HG03575 (cell line): Measurements from ENCODE around the gene IZUMO1R.
"Not testable (repeated sequence)": the region's sequence is repeated elsewhere in the genome, so short reads cannot be mapped to it uniquely, and the experiment has no call there.

Experiments used
- ATAC-seq: cut with Tn5 transposase; IDR thresholded peaks from one replicate; pipeline ENCODE4 v1.9.1; 2021; ENCODE audit not compliant: unreplicated experiment, insufficient number of reproducible peaks, low FRiP score; ENCODE audit errors: extremely low read depth

IZUMO1R gene

DNA sequence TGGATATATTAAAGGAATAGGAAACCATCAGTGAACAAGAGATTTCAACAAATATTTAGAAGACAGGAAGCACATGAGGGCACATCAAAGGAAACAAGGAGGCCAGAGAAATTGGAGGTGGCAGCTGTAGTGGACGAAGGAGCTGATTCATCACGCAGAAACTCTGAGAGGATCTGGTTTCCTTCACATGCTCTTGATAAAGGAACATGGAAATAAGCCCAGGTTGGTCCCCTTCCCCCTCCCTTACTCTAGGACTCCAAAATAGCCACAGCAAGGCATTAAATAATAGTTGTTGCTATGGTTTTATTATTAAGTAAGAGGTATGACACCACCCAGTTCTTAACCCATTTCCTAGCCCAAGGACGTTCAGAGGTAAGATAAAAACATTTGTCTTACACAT lies 11.3 kb downstream of the IZUMO1R start:
- no peak for ATAC-seq

DNA sequence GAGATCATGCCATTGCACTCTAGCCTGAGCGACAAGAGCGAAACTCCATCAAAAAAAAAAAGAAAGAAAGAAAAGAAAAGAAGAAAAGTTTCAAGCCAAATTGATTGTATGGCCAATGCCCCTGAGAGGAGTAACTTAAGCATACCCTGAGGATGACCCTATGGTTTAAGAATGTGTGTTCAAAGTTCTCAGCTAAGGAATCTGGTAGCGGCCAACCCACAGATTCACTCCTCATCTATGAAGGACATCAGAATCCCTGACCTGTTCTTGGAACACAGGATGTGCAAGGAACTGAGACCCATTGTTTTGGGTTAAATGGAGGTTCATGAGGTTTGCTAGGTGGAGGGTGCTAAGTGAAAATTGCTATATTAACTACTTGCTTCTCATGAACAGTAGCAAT lies 18.1 kb downstream of the IZUMO1R start:
- ATAC-seq: no peak

DNA sequence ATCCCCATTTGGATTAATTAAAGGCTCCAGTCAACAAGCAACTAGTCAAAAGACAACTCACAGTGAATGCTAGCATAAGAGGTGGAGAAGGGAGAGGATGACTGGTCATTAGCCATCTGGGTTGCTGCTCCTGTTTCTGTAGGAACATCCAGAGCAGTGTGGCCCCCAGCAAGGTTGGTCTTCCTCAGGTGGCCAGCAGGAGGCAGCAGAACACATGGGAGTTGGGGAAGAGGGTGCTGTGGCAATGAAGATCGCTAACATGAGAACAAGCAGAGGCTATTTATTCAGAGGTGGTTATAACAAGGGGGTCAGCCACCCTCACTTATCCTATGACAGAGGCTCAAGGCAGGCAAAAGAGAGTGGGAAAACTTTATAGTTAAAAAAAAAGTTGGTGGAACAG lies 21.3 kb downstream of the IZUMO1R start:
- ATAC-seq: no peak

DNA sequence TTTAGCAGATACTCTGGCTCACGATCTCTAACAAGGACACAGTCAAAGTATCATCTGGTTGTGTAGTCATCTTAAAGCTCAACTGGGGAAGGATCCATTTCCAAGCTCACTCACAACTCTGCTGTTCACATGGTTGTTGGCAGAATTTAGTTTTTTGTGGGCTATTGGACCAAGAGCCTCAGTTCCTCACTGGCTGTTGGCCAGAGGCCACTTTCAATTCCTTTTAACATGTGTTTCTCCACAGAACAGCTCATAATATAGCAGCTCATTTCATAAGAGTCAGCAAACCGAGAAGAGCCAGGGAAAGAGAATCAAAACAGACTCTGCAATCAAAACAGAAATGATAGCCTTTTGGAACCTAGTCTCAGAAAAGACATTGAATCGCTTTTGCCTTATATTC lies 22.6 kb downstream of the IZUMO1R start:
- no peak for ATAC-seq

DNA sequence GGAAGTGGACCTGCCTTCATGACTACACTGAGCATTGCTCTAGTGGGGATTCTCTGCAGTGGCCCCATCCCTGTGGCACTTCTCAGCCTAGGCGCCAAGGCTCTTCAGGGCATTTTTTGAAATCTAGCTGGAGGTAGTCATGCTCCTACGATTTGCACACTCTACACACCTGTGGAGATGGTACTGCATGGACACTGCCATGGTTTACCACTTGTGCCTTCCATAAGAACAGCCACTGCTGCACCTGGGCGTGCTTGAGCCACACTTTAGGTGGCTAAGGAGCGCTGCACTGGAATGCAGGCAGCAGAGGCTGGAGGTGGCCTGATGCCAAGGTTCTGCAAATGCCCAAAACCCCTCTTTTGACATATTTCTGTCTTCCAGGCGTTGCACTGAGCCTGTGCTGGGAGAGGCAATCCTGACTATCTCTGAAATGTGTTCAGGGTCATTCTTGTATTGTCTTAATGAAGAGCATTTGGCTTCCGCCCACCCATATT lies 24.3 kb downstream of the IZUMO1R start:
- no peak for ATAC-seq

DNA sequence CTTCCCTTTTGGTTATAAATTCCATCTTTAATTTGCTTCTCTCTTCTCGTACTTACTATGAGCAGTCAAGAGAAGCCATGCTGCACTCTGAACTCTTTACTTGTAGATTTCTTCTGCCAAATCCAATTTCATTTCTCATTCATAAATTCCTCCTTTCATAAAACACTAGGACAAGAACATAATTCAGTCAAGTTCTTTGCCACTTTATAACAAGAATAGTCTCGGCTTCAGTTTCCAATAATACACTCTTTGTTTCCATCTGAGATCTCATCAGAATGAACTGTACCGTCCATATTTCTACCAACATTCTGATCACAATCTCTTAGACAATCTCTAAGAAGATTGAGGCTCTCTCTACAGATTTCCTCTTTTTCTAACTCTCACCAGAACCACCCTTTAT lies 25.1 kb downstream of the IZUMO1R start:
- no peak for ATAC-seq

DNA sequence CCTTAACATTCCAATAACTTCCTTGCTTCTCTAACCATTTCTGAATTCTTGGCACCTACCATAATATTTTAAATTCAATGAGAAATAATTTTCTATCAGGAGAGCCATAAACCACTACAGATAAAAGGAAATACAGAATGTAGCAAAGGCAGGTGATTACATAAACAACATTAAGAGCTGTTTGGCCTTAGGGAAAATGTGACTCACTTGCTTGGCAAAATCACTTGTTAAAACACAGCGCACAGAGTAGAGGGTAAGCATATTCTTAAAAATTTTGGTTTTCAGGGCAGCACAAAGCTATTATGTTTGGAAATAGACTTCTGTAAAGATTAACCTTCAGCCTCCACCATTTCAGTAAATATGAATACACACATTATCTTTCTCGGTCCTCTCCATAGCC lies 26.4 kb downstream of the IZUMO1R start:
- ATAC-seq: no peak

DNA sequence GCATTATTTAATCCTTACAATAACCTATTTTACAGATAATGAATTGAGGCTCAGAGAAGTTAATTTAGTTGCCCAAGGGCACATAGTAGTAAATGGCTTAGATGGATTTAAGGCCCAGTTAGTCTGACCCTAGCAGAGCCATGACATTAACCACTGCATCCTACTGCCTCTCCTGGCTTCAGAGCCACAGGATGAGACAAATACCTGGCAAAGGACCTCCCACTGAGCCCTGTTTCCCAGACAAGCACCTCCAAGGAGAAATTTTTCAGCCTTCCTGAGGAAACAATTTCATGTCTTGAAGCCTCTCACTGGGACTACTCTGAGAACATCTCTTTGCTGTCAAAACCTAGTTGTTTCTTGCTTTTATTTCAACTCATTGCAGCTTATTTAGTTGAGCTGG lies 28.4 kb downstream of the IZUMO1R start:
- no peak for ATAC-seq

DNA sequence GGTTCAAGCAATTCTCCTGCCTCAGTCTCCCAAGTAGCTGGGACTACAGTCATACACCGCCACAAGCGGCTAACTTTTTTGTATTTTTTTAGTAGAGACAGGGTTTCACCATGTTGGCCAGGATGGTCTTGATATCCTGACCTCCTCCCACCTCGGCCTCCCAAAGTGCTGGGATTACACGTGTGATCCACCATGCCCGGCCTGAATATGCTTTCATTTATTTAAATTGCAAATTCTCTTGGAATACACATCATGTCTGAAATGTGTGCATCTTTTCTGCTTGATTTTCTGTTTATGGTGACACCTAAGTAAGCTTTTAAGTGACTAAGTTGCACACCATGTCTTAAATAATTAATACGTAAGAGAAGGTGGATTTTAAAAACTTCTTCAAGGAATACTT lies 31.7 kb downstream of the IZUMO1R start:
- ATAC-seq: no peak

DNA sequence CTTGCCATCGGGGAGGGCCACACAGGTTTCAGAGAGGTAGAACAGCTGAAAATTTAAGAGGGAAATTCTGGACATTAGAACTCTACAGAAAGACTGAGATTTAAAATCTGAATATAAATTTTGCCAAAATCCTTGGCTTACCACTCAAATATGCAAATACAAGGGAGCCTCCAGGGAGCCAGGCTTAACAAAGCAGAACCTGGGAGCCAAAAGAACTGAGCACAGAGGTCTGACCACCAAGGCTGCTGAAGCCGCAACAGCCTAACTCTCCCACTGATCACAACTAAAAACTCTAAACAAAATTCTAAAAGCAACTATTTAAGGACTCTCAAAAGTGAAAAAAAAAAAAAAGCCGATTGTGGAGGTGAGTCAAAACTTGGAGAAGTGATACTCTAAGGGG lies 34.3 kb downstream of the IZUMO1R start:
- no peak for ATAC-seq

DNA sequence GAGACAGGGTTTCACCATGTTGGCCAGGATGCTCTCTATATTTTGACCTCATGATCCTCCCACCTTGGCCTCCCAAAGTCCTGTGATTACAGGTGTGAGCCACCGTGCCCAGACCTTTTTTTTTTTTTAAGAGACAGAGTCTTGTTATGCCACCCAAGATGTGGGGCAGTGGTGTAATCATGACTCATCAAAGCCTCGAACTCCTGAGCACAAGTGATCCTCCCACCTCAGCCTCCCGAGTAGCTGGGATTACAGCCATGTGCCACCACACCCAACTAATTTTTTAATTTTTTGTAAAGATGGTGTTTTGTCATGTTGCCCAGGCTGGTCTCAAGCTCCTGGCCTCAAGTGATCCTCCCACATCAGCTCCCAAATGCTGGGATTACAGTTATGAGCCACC lies 37.9 kb downstream of the IZUMO1R start:
- ATAC-seq: no peak

DNA sequence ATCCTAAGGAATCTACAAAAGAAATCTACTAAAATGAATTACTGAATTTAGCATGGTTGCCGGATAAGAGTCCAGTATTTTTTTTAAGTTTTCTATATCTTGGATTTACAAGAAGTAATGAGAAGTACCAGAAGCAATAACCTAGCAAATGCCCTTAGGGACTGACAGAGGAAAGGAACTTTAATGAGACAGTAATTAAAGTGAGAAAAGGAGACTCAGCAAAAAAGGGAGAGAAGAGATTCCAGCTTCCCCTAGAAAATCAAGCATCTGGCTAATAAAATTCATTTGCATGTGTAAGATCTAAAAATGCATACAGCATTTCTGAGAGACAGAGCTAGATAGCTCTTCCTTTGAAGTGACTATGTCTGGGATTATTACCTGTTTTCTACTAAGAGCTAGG lies 39.1 kb downstream of the IZUMO1R start:
- no peak for ATAC-seq

DNA sequence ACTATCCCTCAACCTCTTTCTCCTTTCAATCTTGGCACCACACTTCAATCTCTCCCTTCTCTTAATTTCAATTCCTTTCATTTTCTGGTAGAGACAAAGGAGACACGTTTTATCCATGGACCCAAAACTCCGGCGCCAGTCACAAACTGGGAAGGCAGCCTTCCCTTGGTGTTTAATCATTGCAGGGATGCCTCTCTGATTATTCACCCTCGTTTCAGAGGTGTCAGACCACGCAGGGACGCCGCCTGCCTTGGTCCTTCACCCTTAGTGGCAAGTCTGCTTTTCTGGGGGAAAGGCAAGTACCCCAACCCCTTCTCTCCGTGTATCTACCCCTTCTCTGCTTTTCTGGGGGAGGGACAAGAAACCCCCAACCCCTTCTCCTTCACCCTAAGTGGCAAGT lies 41.9 kb downstream of the IZUMO1R start:
- not testable (repeated sequence) for ATAC-seq

DNA sequence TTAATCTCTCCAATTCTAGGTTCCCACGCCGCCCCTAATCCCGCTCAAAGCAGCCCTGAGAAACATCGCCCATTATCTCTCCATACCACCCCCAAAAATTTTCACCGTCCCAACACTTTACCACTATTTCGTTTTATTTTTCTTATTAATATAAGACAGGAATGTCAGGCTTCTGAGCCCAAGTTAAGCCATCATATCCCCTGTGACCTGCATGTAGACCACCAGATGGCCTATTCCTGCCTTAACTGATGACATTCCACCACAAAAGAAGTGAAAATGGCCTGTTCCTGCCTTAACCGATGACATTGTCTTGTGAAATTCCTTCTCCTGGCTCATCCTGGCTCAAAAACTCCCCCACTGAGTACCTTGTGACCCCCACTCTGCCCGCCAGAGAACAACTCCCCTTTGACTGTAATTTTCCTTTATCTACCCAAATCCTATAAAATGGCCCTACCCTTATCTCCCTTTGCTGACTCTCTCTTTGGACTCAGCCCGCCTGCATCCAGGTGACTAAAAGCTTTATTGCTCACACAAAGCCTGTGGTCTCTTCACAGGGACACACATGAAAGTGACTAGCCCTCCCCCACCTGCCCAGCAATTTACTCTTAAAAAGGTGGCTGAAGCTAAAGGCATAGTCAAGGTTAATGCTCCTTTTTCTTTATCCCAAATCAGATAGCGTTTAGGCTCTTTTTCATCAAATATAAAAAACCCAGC lies 46.6 kb downstream of the IZUMO1R start:
- not testable (repeated sequence) for ATAC-seq
